C4-2B (cell line): ENCODE results near the gene SPACA6.

Source experiments
- ZFX ChIP-seq: fragments of 450-650 bp; IDR thresholded peaks from 2 replicates; pipeline ENCODE4 v1.6.1; 2017
- TF ChIP-seq, protein P1 (sequence below): fragments of 450-650 bp; conservative IDR thresholded peaks from 2 replicates; pipeline ENCODE4 v1.5.1; 2017; ENCODE audit warnings: mild to moderate bottlenecking

- TF ChIP-seq, protein P1, sequence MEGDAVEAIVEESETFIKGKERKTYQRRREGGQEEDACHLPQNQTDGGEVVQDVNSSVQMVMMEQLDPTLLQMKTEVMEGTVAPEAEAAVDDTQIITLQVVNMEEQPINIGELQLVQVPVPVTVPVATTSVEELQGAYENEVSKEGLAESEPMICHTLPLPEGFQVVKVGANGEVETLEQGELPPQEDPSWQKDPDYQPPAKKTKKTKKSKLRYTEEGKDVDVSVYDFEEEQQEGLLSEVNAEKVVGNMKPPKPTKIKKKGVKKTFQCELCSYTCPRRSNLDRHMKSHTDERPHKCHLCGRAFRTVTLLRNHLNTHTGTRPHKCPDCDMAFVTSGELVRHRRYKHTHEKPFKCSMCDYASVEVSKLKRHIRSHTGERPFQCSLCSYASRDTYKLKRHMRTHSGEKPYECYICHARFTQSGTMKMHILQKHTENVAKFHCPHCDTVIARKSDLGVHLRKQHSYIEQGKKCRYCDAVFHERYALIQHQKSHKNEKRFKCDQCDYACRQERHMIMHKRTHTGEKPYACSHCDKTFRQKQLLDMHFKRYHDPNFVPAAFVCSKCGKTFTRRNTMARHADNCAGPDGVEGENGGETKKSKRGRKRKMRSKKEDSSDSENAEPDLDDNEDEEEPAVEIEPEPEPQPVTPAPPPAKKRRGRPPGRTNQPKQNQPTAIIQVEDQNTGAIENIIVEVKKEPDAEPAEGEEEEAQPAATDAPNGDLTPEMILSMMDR: no peak
- TF ChIP-seq ZFX: no peak
Measured at GRCh38 chr19:51750400-51751094, 57.4 kb downstream of the SPACA6 start.
